WTC11 (cell line): ENCODE measurements around the gene TMEM238. TPM values are rescaled to one million over a fixed set of nuclear protein-coding genes. Genes with fewer than 3 reads are reported as not detected.
A peak's percentile ranks its signal among the peaks of the same experiment; 100 is the strongest.

Source experiments
- ATAC-seq: fragments of 200-7000 bp; cut with Tn5 transposase; 2 replicates; pipeline ENCODE4 v1.10.0; 2021; ENCODE audit warnings: mild to moderate bottlenecking, moderate library complexity
- CTCF ChIA-PET: fragments of 300-600 bp; sonication (Branson Sonifier 250); formaldehyde crosslinking; loops from one replicate; lab custom pipeline; 2021; ENCODE audit warnings: antibody characterized with exemption; lab: Charles Lee
- POLR2A ChIA-PET: fragments of 350-600 bp; sonication (Branson Sonifier 250); formaldehyde crosslinking; loops from one replicate; lab custom pipeline; 2021; ENCODE audit warnings: antibody characterized with exemption; lab: Charles Lee
- DNase-seq: peaks from one replicate; pipeline ENCODE4 v3.0.0; 2021; ENCODE audit warnings: low spot score
- H3K27ac Mint-ChIP-seq: 2 replicates; pipeline ENCODE4 v1.8.0; 2021; ENCODE audit warnings: mixed read lengths
- H3K27me3 Mint-ChIP-seq: 2 replicates; pipeline ENCODE4 v1.8.0; 2021; ENCODE audit warnings: low read depth, mild to moderate bottlenecking, moderate library complexity, mixed read lengths
- H3K36me3 Mint-ChIP-seq: 2 replicates; pipeline ENCODE4 v1.8.0; 2021; ENCODE audit warnings: mixed read lengths
- H3K4me1 Mint-ChIP-seq: 2 replicates; pipeline ENCODE4 v1.8.0; 2022; ENCODE audit warnings: mixed read lengths
- H3K4me3 Mint-ChIP-seq: 2 replicates; pipeline ENCODE4 v1.8.0; 2021; ENCODE audit warnings: mild to moderate bottlenecking, moderate library complexity, mixed read lengths
- H3K9me3 Mint-ChIP-seq: 2 replicates; pipeline ENCODE4 v1.8.0; 2021; ENCODE audit warnings: mixed read lengths
- ARID4B ChIP-seq: sonication (generic); formaldehyde crosslinking; IDR thresholded peaks from 2 replicates; pipeline ENCODE4 v1.8.0; 2023; ENCODE audit warnings: missing genetic modification reagents, mild to moderate bottlenecking, borderline replicate concordance
- ATF1 ChIP-seq: sonication (generic); formaldehyde crosslinking; IDR thresholded peaks from 2 replicates; pipeline ENCODE4 v1.8.1; 2023; ENCODE audit warnings: mild to moderate bottlenecking, moderate library complexity, missing genetic modification reagents
- ATF2 ChIP-seq: sonication (generic); formaldehyde crosslinking; IDR thresholded peaks from 2 replicates; pipeline ENCODE4 v1.8.1; 2022; ENCODE audit warnings: low read depth, missing genetic modification reagents, borderline replicate concordance
- E2F1 ChIP-seq: sonication (generic); formaldehyde crosslinking; IDR thresholded peaks from 2 replicates; pipeline ENCODE4 v1.8.0; 2022; ENCODE audit warnings: mild to moderate bottlenecking, missing genetic modification reagents
- E2F5 ChIP-seq: sonication (generic); formaldehyde crosslinking; IDR thresholded peaks from 2 replicates; pipeline ENCODE4 v1.8.1; 2022; ENCODE audit warnings: mild to moderate bottlenecking, moderate library complexity, missing genetic modification reagents
- JUN ChIP-seq: sonication (generic); formaldehyde crosslinking; IDR thresholded peaks from 2 replicates; pipeline ENCODE4 v1.8.0; 2023; ENCODE audit warnings: mild to moderate bottlenecking, missing genetic modification reagents
- MAX ChIP-seq: sonication (generic); formaldehyde crosslinking; IDR thresholded peaks from 2 replicates; pipeline ENCODE4 v1.8.0; 2022; ENCODE audit warnings: mild to moderate bottlenecking, missing genetic modification reagents
- MYBL2 ChIP-seq: sonication (generic); formaldehyde crosslinking; IDR thresholded peaks from 2 replicates; pipeline ENCODE4 v1.8.1; 2023; ENCODE audit warnings: mild to moderate bottlenecking, moderate library complexity, missing genetic modification reagents
- NFE2L1 ChIP-seq: sonication (generic); formaldehyde crosslinking; IDR thresholded peaks from 2 replicates; pipeline ENCODE4 v1.8.1; 2023; ENCODE audit warnings: missing genetic modification reagents
- NR1H2 ChIP-seq: sonication (generic); formaldehyde crosslinking; IDR thresholded peaks from 2 replicates; pipeline ENCODE4 v1.9.0; 2021; ENCODE audit warnings: mild to moderate bottlenecking, moderate library complexity, missing genetic modification reagents
- OVOL2 ChIP-seq: fragments of 250-450 bp; sonication (Bioruptor Pico); IDR thresholded peaks from 2 replicates; pipeline ENCODE4 v1.9.0; 2021; ENCODE audit warnings: mild to moderate bottlenecking, borderline replicate concordance
- ZBTB21 ChIP-seq: sonication (generic); formaldehyde crosslinking; IDR thresholded peaks from 2 replicates; pipeline ENCODE4 v1.8.1; 2023; ENCODE audit warnings: mild to moderate bottlenecking, missing genetic modification reagents, borderline replicate concordance
- ZBTB43 ChIP-seq: sonication (generic); formaldehyde crosslinking; IDR thresholded peaks from 2 replicates; pipeline ENCODE4 v1.8.1; 2023; ENCODE audit warnings: mild to moderate bottlenecking, missing genetic modification reagents
- ZNF138 ChIP-seq: sonication (generic); formaldehyde crosslinking; conservative IDR thresholded peaks from 2 replicates; pipeline ENCODE4 v1.8.1; 2022; ENCODE audit warnings: mild to moderate bottlenecking, moderate library complexity, missing genetic modification reagents
- ZNF281 ChIP-seq: sonication (generic); formaldehyde crosslinking; IDR thresholded peaks from 2 replicates; pipeline ENCODE4 v1.8.0; 2023; ENCODE audit warnings: mild to moderate bottlenecking, missing genetic modification reagents
- ZNF512 ChIP-seq: sonication (generic); formaldehyde crosslinking; IDR thresholded peaks from 2 replicates; pipeline ENCODE4 v1.8.1; 2022; ENCODE audit warnings: missing genetic modification reagents, borderline replicate concordance
- total RNA-seq: library from RNA; stranded (reverse); gene quantifications from 3 replicates; pipeline ENCODE4 v1.2.3, GENCODE V29; 2021

TMEM238 gene
- total RNA-seq, 1 experiment from 2014 or later = 8.3 TPM

GRCh38 chr19:55368701-55369563, 15.2 kb downstream of the TMEM238 start:
- CTCF ChIA-PET = interaction anchor here (0.6 to 2.8 kb wide), 10 partner anchors 15 to 890 kb away, joined by 3 to 13 read pairs (median 4); partner anchors contain the start of genes ISOC2 and TMEM238
- Mint-ChIP-seq H3K4me1 (peaks cover 16% of the 10 kb centered on the region), H3K9me3 (no peaks in the 10 kb centered on the region), H3K27me3 (peaks cover 80% of the 10 kb centered on the region), H3K27ac (no peak overlapping the region), H3K4me3 (peak overlapping the region; percentile 50), H3K36me3 (no peaks in the 10 kb centered on the region)
- POLR2A ChIA-PET = interaction anchor here (0.6 to 2.9 kb wide), 6 partner anchors 15 to 67 kb away, joined by 3 to 12 read pairs (median 4); partner anchors contain the start of gene KMT5C
- ATAC-seq (peak; percentile 13), DNase-seq (peak; percentile 49)
- TF ChIP-seq ATF1 (CRISPR knock-in tag) (no peak), OVOL2 (CRISPR knock-in tag) (no peak), E2F1 (CRISPR knock-in tag) (no peak), NR1H2 (CRISPR knock-in tag) (0 out of 2 replicates have a peak, but pooled peaks have one; percentile 38), ZBTB21 (no peak), E2F5 (CRISPR knock-in tag) (no peak), ZNF512 (CRISPR knock-in tag) (no peak), NFE2L1 (CRISPR knock-in tag) (no peak), ZNF138 (0 out of 2 replicates have a peak, but pooled peaks have one; percentile 62), ZBTB43 (CRISPR knock-in tag) (no peak), MYBL2 (no peak), JUN (CRISPR knock-in tag) (no peak), ATF2 (no peak), MAX (CRISPR knock-in tag) (no peak), ZNF281 (no peak), ARID4B (0 out of 2 replicates have a peak, but pooled peaks have one; percentile 23)
